ENCODE data around the gene IL17REL. TPM values are rescaled to one million over a fixed set of nuclear protein-coding genes. Genes with fewer than 3 reads are reported as not detected.
A peak's percentile ranks its signal among the peaks of the same experiment; 100 is the strongest.

The IL17REL gene
- total and polyA plus RNA-seq, 2 of the 13 experiments (the other 11 are each of a cell fraction or from before 2014, with no cell fraction given), result not detected

DNA sequence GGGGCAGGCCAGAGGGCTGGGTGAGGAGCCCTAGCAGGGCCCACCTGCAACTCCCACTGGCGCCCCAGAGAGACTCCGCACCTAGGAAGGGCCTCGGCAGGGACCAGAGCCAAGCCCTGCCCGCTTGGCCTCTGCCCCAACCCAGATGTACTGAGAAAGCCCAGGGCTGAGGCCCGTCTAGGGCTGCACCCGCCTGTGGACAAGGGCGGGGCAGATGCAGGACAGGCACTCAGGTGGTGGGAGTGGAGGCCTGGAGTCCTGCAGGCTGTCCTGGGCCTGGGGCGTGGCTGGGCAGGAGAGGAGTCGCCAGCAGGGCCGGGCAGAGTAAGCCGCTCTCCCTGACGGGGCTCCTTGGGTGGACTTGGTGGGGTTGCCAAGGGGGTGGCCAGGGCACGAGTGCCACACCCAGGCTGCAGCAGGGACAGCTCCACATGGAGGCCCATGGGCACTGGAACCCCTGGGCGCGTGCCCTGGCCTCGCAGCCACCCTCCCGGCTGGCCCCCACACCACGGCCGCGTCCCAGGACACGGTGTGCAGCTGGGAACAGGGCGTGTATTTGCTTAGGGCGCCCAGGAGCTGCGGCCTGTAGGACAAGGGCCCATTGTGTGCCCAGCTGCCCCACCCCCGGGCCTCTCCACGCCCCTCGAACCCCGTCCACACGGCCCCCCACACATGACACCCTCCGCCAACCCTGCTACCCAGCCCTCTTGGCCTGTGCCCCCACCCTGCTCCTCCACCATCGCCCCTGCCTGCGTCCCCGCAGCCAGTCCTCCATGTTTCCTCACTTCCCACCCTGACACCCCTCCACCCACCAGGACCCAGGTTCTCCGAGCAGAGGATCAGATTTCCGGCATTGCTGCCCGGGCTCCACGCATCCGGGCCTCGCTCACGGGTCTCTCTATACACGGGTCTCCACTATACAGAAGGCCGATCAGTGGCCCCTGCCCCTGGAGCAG lies 63.3 kb downstream of the IL17REL start (continued):
- TF ChIP-seq ZNF326 (CRISPR knock-in tag; IDR thresholded peaks at IDR 0.05; ENCODE audit: borderline replicate concordance) (0 out of 2 replicates have a peak, but pooled peaks have one; percentile 12), DR1 (CRISPR knock-in tag; IDR thresholded peaks at IDR 0.05) (peak; percentile 36; the same call in 1 of the 2 replicates), KAT7 (CRISPR knock-in tag; IDR thresholded peaks at IDR 0.05; ENCODE audit: borderline replicate concordance) (no peak), ZNF713 (CRISPR knock-in tag; IDR thresholded peaks at IDR 0.05) (peak; percentile 41; the same call in 1 of the 2 replicates), SNRNP70 (IDR thresholded peaks at IDR 0.05; ENCODE audit: low read depth, low read length) (no peak), KLF11 (CRISPR knock-in tag; IDR thresholded peaks at IDR 0.05) (no peak), HMGA1 (CRISPR knock-in tag; conservative IDR thresholded peaks at IDR 0.05) (no peak), ZSCAN31 (CRISPR knock-in tag; IDR thresholded peaks at IDR 0.05; ENCODE audit: low read depth) (peak; percentile 74), TEAD2 (CRISPR knock-in tag; IDR thresholded peaks at IDR 0.05) (no peak), ATF7-NPFF (CRISPR knock-in tag; IDR thresholded peaks at IDR 0.05; ENCODE audit: low read depth) (no peak), MXD4 (CRISPR knock-in tag; IDR thresholded peaks at IDR 0.05) (no peak; the same call in 1 of the 2 replicates), ATF7 (IDR thresholded peaks at IDR 0.05) (no peak), ATF7 (CRISPR knock-in tag; IDR thresholded peaks at IDR 0.05) (no peak; the same call in 1 of the 2 replicates), MED8 (CRISPR knock-in tag; IDR thresholded peaks at IDR 0.05; ENCODE audit: insufficient replicate concordance) (no peak), TEAD3 (CRISPR knock-in tag; optimal IDR thresholded peaks at IDR 0.05; ENCODE audit: borderline replicate concordance) (peak; percentile 66), GATAD1 (CRISPR knock-in tag; IDR thresholded peaks at IDR 0.05) (peak; percentile 75; the same call in 1 of the 2 replicates), TRIM24 (CRISPR knock-in tag; IDR thresholded peaks at IDR 0.05) (no peak)
- TF ChIP-seq, protein P1, sequence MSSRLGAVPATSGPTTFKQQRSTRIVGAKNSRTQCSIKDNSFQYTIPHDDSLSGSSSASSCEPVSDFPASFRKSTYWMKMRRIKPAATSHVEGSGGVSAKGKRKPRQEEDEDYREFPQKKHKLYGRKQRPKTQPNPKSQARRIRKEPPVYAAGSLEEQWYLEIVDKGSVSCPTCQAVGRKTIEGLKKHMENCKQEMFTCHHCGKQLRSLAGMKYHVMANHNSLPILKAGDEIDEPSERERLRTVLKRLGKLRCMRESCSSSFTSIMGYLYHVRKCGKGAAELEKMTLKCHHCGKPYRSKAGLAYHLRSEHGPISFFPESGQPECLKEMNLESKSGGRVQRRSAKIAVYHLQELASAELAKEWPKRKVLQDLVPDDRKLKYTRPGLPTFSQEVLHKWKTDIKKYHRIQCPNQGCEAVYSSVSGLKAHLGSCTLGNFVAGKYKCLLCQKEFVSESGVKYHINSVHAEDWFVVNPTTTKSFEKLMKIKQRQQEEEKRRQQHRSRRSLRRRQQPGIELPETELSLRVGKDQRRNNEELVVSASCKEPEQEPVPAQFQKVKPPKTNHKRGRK (CRISPR knock-in tag; IDR thresholded peaks at IDR 0.05), result no peak
- TF ChIP-seq, protein P2, sequence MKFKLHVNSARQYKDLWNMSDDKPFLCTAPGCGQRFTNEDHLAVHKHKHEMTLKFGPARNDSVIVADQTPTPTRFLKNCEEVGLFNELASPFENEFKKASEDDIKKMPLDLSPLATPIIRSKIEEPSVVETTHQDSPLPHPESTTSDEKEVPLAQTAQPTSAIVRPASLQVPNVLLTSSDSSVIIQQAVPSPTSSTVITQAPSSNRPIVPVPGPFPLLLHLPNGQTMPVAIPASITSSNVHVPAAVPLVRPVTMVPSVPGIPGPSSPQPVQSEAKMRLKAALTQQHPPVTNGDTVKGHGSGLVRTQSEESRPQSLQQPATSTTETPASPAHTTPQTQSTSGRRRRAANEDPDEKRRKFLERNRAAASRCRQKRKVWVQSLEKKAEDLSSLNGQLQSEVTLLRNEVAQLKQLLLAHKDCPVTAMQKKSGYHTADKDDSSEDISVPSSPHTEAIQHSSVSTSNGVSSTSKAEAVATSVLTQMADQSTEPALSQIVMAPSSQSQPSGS (CRISPR knock-in tag; IDR thresholded peaks at IDR 0.05), result no peak
- TF ChIP-seq, protein P3, sequence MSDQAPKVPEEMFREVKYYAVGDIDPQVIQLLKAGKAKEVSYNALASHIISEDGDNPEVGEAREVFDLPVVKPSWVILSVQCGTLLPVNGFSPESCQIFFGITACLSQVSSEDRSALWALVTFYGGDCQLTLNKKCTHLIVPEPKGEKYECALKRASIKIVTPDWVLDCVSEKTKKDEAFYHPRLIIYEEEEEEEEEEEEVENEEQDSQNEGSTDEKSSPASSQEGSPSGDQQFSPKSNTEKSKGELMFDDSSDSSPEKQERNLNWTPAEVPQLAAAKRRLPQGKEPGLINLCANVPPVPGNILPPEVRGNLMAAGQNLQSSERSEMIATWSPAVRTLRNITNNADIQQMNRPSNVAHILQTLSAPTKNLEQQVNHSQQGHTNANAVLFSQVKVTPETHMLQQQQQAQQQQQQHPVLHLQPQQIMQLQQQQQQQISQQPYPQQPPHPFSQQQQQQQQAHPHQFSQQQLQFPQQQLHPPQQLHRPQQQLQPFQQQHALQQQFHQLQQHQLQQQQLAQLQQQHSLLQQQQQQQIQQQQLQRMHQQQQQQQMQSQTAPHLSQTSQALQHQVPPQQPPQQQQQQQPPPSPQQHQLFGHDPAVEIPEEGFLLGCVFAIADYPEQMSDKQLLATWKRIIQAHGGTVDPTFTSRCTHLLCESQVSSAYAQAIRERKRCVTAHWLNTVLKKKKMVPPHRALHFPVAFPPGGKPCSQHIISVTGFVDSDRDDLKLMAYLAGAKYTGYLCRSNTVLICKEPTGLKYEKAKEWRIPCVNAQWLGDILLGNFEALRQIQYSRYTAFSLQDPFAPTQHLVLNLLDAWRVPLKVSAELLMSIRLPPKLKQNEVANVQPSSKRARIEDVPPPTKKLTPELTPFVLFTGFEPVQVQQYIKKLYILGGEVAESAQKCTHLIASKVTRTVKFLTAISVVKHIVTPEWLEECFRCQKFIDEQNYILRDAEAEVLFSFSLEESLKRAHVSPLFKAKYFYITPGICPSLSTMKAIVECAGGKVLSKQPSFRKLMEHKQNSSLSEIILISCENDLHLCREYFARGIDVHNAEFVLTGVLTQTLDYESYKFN (CRISPR knock-in tag; conservative IDR thresholded peaks at IDR 0.05), result peak; percentile 54
- TF ChIP-seq, protein P4, sequence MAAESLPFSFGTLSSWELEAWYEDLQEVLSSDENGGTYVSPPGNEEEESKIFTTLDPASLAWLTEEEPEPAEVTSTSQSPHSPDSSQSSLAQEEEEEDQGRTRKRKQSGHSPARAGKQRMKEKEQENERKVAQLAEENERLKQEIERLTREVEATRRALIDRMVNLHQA (CRISPR knock-in tag; IDR thresholded peaks at IDR 0.05), result no peak
- TF ChIP-seq, protein P5, sequence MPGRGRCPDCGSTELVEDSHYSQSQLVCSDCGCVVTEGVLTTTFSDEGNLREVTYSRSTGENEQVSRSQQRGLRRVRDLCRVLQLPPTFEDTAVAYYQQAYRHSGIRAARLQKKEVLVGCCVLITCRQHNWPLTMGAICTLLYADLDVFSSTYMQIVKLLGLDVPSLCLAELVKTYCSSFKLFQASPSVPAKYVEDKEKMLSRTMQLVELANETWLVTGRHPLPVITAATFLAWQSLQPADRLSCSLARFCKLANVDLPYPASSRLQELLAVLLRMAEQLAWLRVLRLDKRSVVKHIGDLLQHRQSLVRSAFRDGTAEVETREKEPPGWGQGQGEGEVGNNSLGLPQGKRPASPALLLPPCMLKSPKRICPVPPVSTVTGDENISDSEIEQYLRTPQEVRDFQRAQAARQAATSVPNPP (CRISPR knock-in tag; IDR thresholded peaks at IDR 0.05), result no peak

Measured in HepG2 (cell line).